SK-MEL-5 (cell line): ENCODE results near the gene PMPCB. TPM values are rescaled to one million over a fixed set of nuclear protein-coding genes. Genes with fewer than 3 reads are reported as not detected.
"Not testable (repeated sequence)": the region's sequence is repeated elsewhere in the genome, so short reads cannot be mapped to it uniquely, and the experiment has no call there.

ENCODE experiments used
- DNase-seq: peaks from one replicate; pipeline ENCODE4 v3.0.0-alpha.2; 2016; ENCODE audit warnings: low read depth, low spot score
- in situ Hi-C: cut with HindIII; loops from 2 replicates; pipeline ENCODE4 v1.10.0; 2016; ENCODE audit warnings: low sequenced_read_pairs, high pct_unique_total_duplicates, low pct_unique_long_range_greater_than_20kb
- polyA plus RNA-seq, 2 experiments: library from polyadenylated mRNA; depleted of rRNA; stranded (reverse); fragments of >200 nt; gene quantifications; 2 replicates each; pipeline ENCODE4 v1.2.3, GENCODE V29; 2015
- total RNA-seq: library from RNA; depleted of rRNA; stranded (reverse); fragments of >200 nt; shearing (Covaris generic); gene quantifications from 2 replicates; pipeline ENCODE4 v1.2.3, GENCODE V29; 2014; rRNA removed

PMPCB gene, protein sequence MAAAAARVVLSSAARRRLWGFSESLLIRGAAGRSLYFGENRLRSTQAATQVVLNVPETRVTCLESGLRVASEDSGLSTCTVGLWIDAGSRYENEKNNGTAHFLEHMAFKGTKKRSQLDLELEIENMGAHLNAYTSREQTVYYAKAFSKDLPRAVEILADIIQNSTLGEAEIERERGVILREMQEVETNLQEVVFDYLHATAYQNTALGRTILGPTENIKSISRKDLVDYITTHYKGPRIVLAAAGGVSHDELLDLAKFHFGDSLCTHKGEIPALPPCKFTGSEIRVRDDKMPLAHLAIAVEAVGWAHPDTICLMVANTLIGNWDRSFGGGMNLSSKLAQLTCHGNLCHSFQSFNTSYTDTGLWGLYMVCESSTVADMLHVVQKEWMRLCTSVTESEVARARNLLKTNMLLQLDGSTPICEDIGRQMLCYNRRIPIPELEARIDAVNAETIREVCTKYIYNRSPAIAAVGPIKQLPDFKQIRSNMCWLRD
- 137 and 146 TPM in 2 replicates for total RNA-seq
- polyA plus RNA-seq (2015; cell fraction: cytosol; rRNA removed): 92.4 and 104 TPM in 2 replicates
- 261 and 283 TPM in 2 replicates for polyA plus RNA-seq (2015; cell fraction: nucleus; rRNA removed)

DNA sequence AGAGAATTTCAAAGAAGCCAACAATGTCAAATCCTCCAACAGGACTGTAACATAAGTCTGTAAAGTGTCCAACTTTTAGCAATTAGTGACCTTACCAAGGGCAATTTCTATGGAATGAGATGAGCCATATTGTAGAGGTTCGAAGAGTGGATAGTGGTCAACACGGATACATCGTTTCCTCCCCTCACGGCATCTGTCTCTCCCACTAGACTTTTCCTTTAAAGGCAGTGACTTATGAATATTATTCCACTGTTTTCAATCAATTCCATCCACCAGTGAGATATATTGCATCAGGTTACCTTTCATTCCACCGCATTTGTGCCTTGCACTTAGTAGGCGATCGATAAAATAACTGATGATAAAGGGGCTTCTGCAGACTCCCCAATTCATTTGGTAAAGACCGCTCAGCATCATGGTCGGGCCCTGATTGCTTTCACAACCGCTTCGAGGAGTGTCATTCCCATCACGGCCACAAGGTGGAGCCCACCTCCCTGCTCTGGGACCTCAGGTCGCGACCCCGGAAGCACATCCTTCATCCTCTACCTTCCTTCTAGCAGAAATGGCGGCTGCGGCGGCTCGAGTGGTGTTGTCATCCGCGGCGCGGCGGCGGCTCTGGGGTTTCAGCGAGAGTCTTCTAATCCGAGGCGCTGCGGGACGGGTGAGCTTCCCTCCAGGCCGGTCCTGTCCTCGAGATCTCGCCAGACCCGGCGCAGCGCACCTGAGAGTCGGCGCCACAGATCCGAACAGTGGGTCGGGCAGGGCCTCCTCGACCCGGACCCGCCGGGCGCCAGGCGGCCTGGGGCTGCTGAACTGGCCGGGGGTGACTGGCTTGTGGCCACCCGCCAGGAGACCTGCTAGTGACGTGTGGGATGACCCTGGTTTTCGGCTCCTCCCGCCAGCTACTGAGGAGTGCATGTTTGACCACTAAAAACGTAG, at the start of gene PMPCB:
TSS of gene PMPCB (plus strand) at position 535 of the 936 bp plus-strand sequence. CDS start at position 560, 25 bp downstream.
- peak; percentile 96 for DNase-seq
- in situ Hi-C loops: no loop called here

DNA sequence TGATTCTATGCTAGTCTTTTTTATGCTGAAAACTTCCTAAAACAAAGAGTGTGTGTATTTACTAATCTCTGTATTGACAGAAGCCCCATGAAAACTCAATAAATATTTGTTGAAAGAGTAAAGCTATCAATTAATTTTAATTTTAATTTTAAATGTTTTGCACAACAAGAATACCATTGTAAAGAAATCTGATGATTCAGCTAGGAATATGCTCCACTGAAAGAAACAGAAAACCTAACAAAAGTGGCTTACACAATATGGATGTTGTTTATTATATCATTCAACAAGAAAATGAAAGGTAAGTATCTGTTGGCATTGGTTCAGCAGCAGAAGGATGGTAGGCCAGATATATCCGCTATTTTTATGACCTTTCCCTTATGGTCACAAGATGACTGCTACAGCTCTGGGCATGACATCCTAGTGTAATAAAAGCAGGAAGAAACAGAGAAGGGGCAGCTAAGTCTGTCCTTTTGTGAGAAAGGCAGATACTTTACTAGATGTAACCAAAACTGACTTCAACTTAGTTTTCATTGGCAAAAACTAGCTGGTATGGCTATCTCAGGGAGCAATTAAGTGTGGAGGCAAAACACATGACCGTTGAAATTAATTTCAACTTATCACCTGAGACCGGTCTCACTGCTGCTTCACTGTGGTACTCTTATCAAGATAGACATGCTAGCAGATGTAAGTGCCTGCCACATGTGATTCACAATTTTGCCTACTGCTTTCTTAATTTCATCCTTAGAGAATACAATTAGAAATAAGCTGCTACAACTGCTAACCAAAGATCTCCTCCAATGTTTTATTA, 43.3 kb upstream of the PMPCB start:
- in situ Hi-C loops: not testable (repeated sequence)

DNA sequence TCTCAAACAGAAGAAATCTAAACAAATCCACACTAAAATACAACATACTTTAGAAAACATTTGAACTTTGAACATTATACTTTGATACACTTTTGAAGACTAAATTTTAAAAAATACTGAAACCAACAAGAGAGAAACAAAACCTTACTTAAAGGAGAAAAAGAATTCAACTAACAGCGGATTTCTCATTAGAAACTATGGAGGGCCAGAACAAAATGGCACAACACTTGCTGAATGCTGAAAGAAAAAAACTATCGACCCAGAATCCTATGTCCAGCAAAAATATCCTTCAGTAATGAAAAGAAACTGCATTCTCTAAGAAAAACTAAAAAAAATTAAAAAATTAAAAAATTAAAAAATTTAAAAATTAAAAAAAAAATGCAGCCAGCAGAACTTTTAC, 33.2 kb upstream of the PMPCB start:
- DNase-seq, in situ Hi-C loops: not testable (repeated sequence)

More for the DNA sequence above, 43.3 kb upstream of the PMPCB start:
- peak; percentile 50 for DNase-seq

DNA sequence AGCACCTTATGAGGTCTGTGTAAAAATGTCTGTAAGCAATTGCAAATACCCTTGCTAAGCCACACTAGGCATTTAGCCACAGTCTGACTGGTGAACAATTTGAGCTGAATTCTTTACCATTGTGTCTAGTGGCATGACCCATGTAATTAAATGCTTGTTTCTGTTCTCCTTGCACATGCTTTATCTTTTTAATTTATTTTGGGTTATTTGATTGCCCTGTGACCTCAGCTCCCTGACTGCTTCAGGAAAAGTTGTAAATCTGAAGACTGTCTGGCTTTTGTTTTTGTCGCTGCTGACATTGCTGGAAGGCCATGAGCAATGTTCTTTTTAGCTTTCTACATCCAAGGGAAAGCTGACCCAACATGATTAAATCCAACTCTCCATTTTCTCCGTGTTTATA, 31.0 kb upstream of the PMPCB start:
- in situ Hi-C loops, DNase-seq: not testable (repeated sequence)

DNA sequence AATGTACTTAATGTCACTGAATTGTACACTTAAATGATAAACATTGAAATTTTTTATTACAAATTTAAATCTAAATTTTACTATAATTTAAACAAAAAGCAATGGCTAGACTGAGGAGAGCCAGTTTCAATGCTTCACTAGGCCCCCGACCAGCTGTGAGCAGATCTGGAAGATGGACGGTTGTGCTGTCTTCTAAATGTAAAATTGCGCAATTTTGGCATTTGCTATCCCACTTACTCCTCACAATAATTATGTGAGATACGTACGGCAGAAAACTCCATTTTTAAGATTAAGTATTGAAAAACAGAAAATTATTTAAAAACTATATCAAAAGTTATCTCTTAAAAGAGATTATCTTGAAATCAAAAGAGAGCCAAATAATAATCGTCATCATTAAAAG, 23.9 kb upstream of the PMPCB start:
- in situ Hi-C loops, DNase-seq: not testable (repeated sequence)

DNA sequence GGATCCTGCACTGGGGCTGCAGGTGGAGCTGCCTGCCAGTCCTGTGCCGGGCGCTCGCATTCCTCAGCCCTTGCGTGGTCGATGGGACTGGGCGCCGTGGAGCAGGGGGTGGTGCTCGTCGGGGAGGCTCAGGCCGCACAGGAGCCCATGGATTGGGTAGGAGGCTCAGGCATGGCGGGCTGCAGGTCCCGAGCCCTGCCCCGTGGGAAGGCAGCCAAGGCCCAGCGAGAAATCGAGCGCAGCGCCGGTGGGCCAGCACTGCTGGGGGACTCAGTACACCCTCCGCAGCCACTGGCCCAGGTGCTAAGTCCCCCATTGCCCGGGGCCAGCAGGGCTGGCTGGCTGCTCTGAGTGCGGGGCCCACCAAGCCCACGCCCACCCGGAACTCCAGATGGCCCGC, 22.4 kb upstream of the PMPCB start:
- DNase-seq, in situ Hi-C loops: not testable (repeated sequence)

DNA sequence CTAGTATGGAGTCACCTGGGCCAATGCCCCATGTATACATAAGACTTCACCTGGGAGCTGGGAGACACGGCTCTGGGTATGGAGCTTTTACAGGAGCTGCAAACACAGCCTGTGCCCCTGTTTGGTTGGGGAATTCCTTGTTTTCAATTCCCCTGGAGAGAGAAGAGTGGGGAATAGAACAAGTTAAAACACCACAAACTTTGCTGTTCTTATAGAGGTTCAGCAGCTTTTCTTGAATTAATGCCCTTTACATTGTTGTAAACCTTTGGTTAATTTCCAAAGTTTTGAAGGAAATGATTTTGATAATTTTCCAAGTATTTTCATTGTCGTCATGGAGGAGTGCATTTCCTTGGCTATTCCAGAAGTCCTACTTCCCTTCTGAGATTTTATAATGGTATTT, 19.0 kb upstream of the PMPCB start:
- DNase-seq, in situ Hi-C loops: not testable (repeated sequence)

DNA sequence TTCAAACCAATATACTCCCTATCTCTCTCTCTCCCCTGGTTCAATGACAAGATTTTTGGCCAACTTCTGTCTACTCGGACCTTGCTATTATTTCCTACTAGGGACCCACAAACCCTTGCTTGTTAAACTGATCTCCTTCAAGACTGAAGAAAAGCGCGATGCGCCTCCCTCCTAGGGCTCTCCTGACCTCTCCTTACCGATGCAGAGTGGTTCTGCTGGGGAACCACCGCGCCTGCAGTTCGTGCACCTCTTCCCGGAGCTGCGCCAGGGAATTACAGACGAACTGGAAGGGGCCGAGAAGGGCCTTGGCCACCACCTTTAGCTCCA, 17.6 kb upstream of the PMPCB start:
- in situ Hi-C loops: not testable (repeated sequence)
- DNase-seq: peak; percentile 32

DNA sequence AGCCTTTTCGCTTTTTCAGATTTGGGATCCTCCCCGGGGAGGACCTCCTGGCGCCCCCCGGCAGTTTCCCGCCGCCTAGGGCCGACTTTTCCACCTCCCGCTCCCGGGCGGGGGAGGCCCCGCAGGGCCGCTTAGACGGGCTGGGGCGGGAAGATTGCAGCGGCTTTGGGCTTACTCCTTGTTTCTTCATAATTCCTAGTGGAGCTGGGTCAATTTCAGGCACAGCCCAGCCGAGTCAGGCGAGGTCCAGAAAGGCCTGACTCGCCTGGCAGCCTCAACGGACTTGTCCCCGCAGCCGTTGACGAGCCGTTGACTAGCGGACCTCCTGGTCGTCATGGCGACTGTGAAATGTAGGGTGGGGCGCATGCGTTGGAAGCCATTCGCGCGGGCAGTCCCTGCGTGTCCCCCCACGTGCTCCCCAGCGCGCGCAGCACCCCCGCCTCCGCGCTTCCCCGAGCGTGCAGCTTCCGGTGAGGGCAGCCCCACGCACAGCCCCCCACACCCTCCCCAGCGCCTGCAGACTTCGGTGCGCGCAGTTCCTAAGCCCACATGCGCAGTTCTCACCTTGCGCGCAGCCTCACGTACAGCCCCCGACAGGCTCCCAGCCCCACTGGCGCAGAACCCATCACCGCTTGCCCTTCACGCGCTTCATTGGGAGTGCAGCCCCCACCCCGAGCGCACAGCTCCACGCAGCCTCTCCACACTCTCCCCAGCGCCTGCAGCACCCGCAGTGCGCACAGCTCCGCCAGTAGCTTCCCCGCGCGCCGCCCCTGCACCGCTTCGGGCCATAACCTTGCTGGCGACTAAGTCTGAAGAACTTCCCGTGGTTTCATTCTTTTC, 17.1 kb upstream of the PMPCB start:
- peak; percentile 85 for DNase-seq
- in situ Hi-C loops: not testable (repeated sequence)

DNA sequence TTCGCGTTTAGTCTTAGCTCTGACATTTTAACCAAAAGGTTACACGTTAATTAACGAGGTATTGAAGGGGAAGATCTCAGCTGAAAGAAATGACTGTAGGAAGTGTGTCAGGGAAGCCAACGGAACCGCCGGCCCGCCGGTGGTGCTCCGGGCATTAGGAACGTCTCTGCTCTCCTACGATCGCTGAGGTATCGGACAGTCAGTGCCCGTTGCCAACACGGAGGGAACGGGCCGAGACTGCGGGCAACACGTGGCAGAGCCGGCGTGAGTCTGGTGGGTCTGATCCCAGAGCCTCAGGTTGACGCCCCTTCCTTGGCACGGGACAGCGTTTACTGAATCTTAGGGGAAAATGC, 16.5 kb upstream of the PMPCB start:
- DNase-seq, in situ Hi-C loops: not testable (repeated sequence)

DNA sequence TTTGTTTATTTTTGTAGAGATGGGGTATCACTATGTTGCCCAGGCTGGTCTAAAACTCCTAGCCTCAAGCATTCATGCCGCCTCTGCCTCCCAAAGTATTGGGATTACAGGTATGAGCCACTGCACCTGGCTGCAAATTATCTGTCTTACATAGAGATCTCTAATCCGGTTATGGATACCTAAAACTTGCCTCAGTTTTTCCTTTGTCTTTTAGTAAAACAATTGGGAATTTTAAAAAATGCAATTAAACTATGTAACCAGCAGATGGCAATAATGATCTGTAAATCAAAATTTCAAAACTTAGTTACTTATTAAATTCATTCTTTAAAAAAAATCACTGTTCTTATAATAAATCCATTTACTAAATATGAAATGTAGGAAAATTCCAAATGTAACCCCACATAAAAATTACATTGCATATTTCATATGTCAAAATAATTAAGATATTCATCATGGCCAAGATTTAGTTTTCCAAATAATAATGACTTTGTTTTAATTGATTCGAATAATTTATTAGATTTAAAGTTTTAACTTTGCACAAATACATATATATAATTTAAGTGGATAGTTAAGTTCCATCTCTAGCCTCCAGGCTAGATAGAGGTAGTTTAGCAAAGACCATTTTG, 14.3 kb upstream of the PMPCB start:
- in situ Hi-C loops, DNase-seq: not testable (repeated sequence)

DNA sequence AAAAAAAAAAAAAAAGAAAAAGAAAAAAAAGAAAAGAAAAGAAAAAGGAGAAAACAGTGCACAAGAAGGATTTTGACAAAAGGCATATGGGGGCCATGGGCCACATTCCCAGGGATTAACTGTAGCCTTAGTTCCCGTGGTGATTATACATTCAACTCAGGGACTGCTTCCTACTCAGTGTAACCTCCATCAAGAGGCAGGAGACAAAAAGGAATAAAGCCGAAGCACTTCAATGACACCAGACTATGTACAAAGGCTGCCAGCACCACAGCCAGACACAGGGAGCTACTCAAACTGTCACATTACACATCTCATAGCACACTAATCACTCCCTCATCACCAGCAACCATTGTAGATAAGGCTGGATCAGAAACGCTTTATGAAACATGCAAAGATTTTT, 5.1 kb upstream of the PMPCB start:
- no peak for DNase-seq
- in situ Hi-C loops: no loop called here

DNA sequence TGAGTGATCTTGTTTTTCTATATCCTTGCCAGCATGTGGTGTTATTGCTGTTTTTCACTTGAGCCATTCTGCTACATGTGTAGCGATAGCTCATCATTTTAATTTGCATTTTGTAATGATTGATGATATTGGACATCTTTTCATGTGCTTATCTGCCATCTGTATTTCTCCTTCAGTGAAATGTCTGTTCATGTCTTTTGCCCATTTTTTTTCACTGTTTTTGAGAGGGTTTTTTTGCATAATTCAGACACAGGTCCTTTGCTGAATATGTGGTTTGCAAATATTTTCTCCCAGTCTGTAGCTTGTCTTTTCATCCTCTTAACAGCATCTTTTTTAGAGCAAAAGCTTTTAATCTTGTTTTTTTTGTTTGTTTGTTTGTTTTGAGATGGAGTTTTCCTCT, 3.7 kb upstream of the PMPCB start:
- in situ Hi-C loops: no loop called here
- no peak for DNase-seq

DNA sequence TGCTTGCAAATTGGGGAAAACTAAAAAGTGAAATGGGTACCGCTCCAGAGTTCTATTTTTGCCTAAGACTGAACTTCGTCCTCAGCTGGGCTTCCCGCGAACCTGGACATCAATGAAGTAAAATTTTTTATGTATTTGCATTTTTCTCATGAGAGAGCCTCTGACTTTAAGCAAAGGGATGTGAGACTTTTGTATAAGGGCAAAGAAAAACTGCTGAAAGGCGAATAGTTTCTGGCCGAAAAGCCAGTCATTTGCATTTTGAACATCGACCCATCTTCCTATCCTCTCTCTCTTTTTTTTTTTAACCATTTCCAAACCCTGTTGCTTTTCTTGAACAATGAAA, 573 bp downstream of the PMPCB start:
- in situ Hi-C loops: no loop called here

DNA sequence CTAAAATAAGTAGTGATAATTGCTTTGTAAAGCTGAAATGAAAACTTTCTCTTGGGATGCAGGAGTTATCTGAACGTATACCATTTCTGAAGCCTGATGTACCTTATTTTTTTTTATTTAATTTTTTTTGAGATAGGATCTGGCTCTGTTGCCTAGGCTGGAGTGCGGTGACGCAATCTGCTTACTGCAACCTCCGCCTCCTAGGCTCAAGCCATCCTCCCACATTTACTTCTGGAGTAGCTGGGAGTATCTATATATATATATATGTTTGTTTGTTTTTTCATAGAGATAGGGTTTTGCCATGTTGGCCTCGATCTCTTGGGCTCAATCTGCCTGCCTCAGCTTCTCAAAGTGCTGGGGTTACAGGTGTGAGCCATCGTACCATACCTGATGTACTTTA, 2.4 kb downstream of the PMPCB start:
- in situ Hi-C loops: no loop called here
- DNase-seq: no peak

More for the DNA sequence above, 573 bp downstream of the PMPCB start:
- DNase-seq: no peak

DNA sequence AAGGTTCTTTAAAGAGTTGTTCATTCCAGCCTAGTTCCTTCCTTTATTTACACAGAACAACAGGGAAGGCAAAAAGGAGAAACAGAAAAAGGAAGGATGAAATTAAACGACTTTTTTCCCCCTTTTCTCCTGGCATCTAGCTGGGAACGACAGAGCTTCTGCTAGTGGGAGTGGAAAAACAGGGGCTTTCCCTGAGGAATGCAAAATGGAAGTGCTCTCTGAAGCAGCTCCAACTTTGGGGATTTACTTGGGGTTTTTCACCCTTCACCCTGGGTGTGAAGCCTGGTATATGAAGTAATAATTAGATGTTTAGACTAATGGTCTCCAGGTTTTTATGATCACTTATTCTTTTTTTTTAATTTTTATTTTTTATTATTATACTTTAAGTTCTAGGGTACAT, 4.2 kb downstream of the PMPCB start:
- DNase-seq: no peak
- in situ Hi-C loops: no loop called here
